Measurements from ENCODE around the gene DYRK2. TPM values are rescaled to one million over a fixed set of nuclear protein-coding genes. Genes with fewer than 3 reads are reported as not detected.
A peak's percentile ranks its signal among the peaks of the same experiment; 100 is the strongest.
"Not testable (repeated sequence)": the region's sequence is repeated elsewhere in the genome, so short reads cannot be mapped to it uniquely, and the experiment has no call there.

DYRK2 gene
- total RNA-seq, 1 donor from 2014 or later: 50.2 TPM

GRCh38 chr12:67671892-67672291 lies 23.3 kb downstream of the DYRK2 start:
- no peak overlapping the region for H3K4me3 Mint-ChIP-seq (ENCODE audit: unreplicated experiment)
- H3K4me1 Mint-ChIP-seq (ENCODE audit: unreplicated experiment): peaks cover 25% of the 10 kb centered on the region
- H3K36me3 Mint-ChIP-seq (ENCODE audit: low read depth, unreplicated experiment): peaks cover 19% of the 10 kb centered on the region
- H3K27me3 Mint-ChIP-seq (ENCODE audit: unreplicated experiment): peaks cover 6% of the 10 kb centered on the region
- DNase-seq (ENCODE audit: low spot score): no peak
- no peak for TF ChIP-seq CTCF (IDR thresholded peaks at IDR 0.05; ENCODE audit: unreplicated experiment)
- no peak overlapping the region for H3K27ac Mint-ChIP-seq (ENCODE audit: unreplicated experiment)
- H3K9me3 Mint-ChIP-seq (ENCODE audit: unreplicated experiment): peaks cover 10% of the 10 kb centered on the region

- not testable (repeated sequence) for H3K9me3 Mint-ChIP-seq (ENCODE audit: unreplicated experiment); H3K27me3 Mint-ChIP-seq (ENCODE audit: unreplicated experiment); H3K27ac Mint-ChIP-seq (ENCODE audit: unreplicated experiment); DNase-seq (ENCODE audit: low spot score)
- H3K4me1 Mint-ChIP-seq (ENCODE audit: unreplicated experiment): peaks cover 19% of the 10 kb centered on the region
- H3K4me3 Mint-ChIP-seq (ENCODE audit: unreplicated experiment): peak overlapping the region; percentile 54
- peaks cover 19% of the 10 kb centered on the region for H3K36me3 Mint-ChIP-seq (ENCODE audit: low read depth, unreplicated experiment)
Observed at GRCh38 chr12:67672507-67672906, 24.0 kb downstream of the DYRK2 start.

GRCh38 chr12:67673509-67673908 lies 25.0 kb downstream of the DYRK2 start:
- H3K9me3 Mint-ChIP-seq (ENCODE audit: unreplicated experiment); H3K27me3 Mint-ChIP-seq (ENCODE audit: unreplicated experiment); H3K27ac Mint-ChIP-seq (ENCODE audit: unreplicated experiment); DNase-seq (ENCODE audit: low spot score): not testable (repeated sequence)
- peaks cover 19% of the 10 kb centered on the region for H3K36me3 Mint-ChIP-seq (ENCODE audit: low read depth, unreplicated experiment)
- H3K4me1 Mint-ChIP-seq (ENCODE audit: unreplicated experiment): peaks cover 20% of the 10 kb centered on the region
- H3K4me3 Mint-ChIP-seq (ENCODE audit: unreplicated experiment): peak overlapping the region; percentile 72

GRCh38 chr12:67674417-67674816 lies 25.9 kb downstream of the DYRK2 start:
- no peak for TF ChIP-seq CTCF (IDR thresholded peaks at IDR 0.05; ENCODE audit: unreplicated experiment)
- peaks cover 19% of the 10 kb centered on the region for H3K36me3 Mint-ChIP-seq (ENCODE audit: low read depth, unreplicated experiment)
- H3K9me3 Mint-ChIP-seq (ENCODE audit: unreplicated experiment): peaks cover 10% of the 10 kb centered on the region
- H3K27ac Mint-ChIP-seq (ENCODE audit: unreplicated experiment): no peak overlapping the region
- DNase-seq (ENCODE audit: low spot score): no peak
- H3K4me1 Mint-ChIP-seq (ENCODE audit: unreplicated experiment): peaks cover 20% of the 10 kb centered on the region
- no peak overlapping the region for H3K4me3 Mint-ChIP-seq (ENCODE audit: unreplicated experiment)
- peaks cover 6% of the 10 kb centered on the region for H3K27me3 Mint-ChIP-seq (ENCODE audit: unreplicated experiment)

- no peak for TF ChIP-seq CTCF (IDR thresholded peaks at IDR 0.05; ENCODE audit: unreplicated experiment)
- Mint-ChIP-seq H3K9me3 (ENCODE audit: unreplicated experiment) (peaks cover 10% of the 10 kb centered on the region), H3K27me3 (ENCODE audit: unreplicated experiment) (peaks cover 6% of the 10 kb centered on the region), H3K27ac (ENCODE audit: unreplicated experiment) (no peak overlapping the region), H3K36me3 (ENCODE audit: low read depth, unreplicated experiment) (peaks cover 19% of the 10 kb centered on the region), H3K4me1 (ENCODE audit: unreplicated experiment) (peaks cover 11% of the 10 kb centered on the region), H3K4me3 (ENCODE audit: unreplicated experiment) (no peak overlapping the region)
- DNase-seq (ENCODE audit: low spot score): no peak
Observed at GRCh38 chr12:67676624-67677023, 28.1 kb downstream of the DYRK2 start.

- H3K36me3 Mint-ChIP-seq (ENCODE audit: low read depth, unreplicated experiment): peaks cover 18% of the 10 kb centered on the region
- H3K27ac Mint-ChIP-seq (ENCODE audit: unreplicated experiment): no peak overlapping the region
- peaks cover 11% of the 10 kb centered on the region for H3K4me1 Mint-ChIP-seq (ENCODE audit: unreplicated experiment)
- DNase-seq (ENCODE audit: low spot score): no peak
- no peak overlapping the region for H3K4me3 Mint-ChIP-seq (ENCODE audit: unreplicated experiment)
- peaks cover 6% of the 10 kb centered on the region for H3K27me3 Mint-ChIP-seq (ENCODE audit: unreplicated experiment)
- peaks cover 10% of the 10 kb centered on the region for H3K9me3 Mint-ChIP-seq (ENCODE audit: unreplicated experiment)
- TF ChIP-seq CTCF (IDR thresholded peaks at IDR 0.05; ENCODE audit: unreplicated experiment): no peak
Observed at GRCh38 chr12:67677166-67677565, 28.6 kb downstream of the DYRK2 start.
